GM23338 (cell line): Measurements from ENCODE around the gene ZNF12. TPM values are rescaled to one million over a fixed set of nuclear protein-coding genes. Genes with fewer than 3 reads are reported as not detected.
"Not testable (repeated sequence)": the region's sequence is repeated elsewhere in the genome, so short reads cannot be mapped to it uniquely, and the experiment has no call there.

ENCODE experiments used
- ATAC-seq: fragments of 200-7000 bp; cut with Tn5 transposase; 3 replicates; pipeline ENCODE4 v1.9.1; 2020
- DNase-seq: peaks from one replicate; pipeline ENCODE4 v3.0.0-alpha.2; 2015; ENCODE audit warnings: low spot score
- H2AFZ ChIP-seq: fragments of 200-600 bp; sonication (generic); 2 replicates; pipeline ENCODE4 v1.8.0; 2016; ENCODE audit warnings: antibody characterized with exemption, mild to moderate bottlenecking, moderate library complexity
- H3F3A ChIP-seq: fragments of 200-600 bp; sonication (generic); replicated peaks from 2 replicates; pipeline ENCODE4 v1.8.0; 2017; ENCODE audit warnings: antibody characterized with exemption, mixed run types, low read depth
- H3K27ac ChIP-seq: fragments of 200-600 bp; sonication (generic); 2 replicates; pipeline ENCODE4 v1.6.1; 2016; ENCODE audit warnings: low read depth
- H3K27me3 ChIP-seq: fragments of 200-600 bp; sonication (generic); 2 replicates; pipeline ENCODE4 v1.8.0; 2016; ENCODE audit warnings: mild to moderate bottlenecking, mixed run types, moderate library complexity; ENCODE audit not compliant: insufficient read depth
- H3K36me3 ChIP-seq: fragments of 200-600 bp; sonication (generic); 2 replicates; pipeline ENCODE4 v1.8.0; 2016; ENCODE audit warnings: mild to moderate bottlenecking; ENCODE audit not compliant: insufficient read depth
- H3K4me1 ChIP-seq: fragments of 200-600 bp; sonication (generic); 2 replicates; pipeline ENCODE4 v1.8.0; 2016; ENCODE audit warnings: mild to moderate bottlenecking, moderate library complexity; ENCODE audit not compliant: insufficient read depth
- H3K4me2 ChIP-seq: fragments of 200-600 bp; sonication (generic); 2 replicates; pipeline ENCODE4 v1.7.1; 2017; ENCODE audit warnings: mixed run types
- H3K4me3 ChIP-seq: fragments of 200-600 bp; sonication (generic); 2 replicates; pipeline ENCODE4 v1.6.1; 2016; ENCODE audit warnings: mixed run types
- H3K79me2 ChIP-seq: fragments of 200-600 bp; sonication (generic); replicated peaks from 2 replicates; pipeline ENCODE4 v1.8.0; 2017; ENCODE audit warnings: mild to moderate bottlenecking; ENCODE audit not compliant: insufficient read depth
- H3K9me2 ChIP-seq: fragments of 200-600 bp; sonication (generic); 2 replicates; pipeline ENCODE4 v1.8.0; 2017; ENCODE audit not compliant: insufficient read depth
- H4K20me1 ChIP-seq: fragments of 200-600 bp; sonication (generic); replicated peaks from 2 replicates; pipeline ENCODE4 v1.8.0; 2017; ENCODE audit warnings: mild to moderate bottlenecking; ENCODE audit not compliant: insufficient read depth
- H3K27ac Mint-ChIP-seq: 2 replicates; pipeline ENCODE4 v1.8.0; 2020; ENCODE audit warnings: inconsistent platforms, mild to moderate bottlenecking, moderate library complexity, mixed read lengths
- H3K27me3 Mint-ChIP-seq: 3 replicates; pipeline ENCODE4 v1.8.0; 2022; ENCODE audit warnings: low read depth, mild to moderate bottlenecking, moderate library complexity, mixed read lengths, inconsistent platforms; ENCODE audit not compliant: insufficient read depth, poor library complexity
- H3K36me3 Mint-ChIP-seq: 3 replicates; pipeline ENCODE4 v1.8.0; 2021; ENCODE audit warnings: low read depth, mild to moderate bottlenecking, inconsistent platforms, moderate library complexity, mixed read lengths
- H3K4me1 Mint-ChIP-seq: 3 replicates; pipeline ENCODE4 v1.8.0; 2020; ENCODE audit warnings: mild to moderate bottlenecking, inconsistent platforms, mixed read lengths
- H3K4me3 Mint-ChIP-seq: 3 replicates; pipeline ENCODE4 v1.8.0; 2021; ENCODE audit warnings: moderate library complexity, mild to moderate bottlenecking, inconsistent platforms, mixed read lengths
- H3K9me3 Mint-ChIP-seq: 3 replicates; pipeline ENCODE4 v1.8.0; 2020; ENCODE audit warnings: moderate library complexity, mild to moderate bottlenecking, inconsistent platforms, mixed read lengths
- CREB1 ChIP-seq: fragments of 250-450 bp; sonication (Bioruptor Pico); IDR thresholded peaks from 2 replicates; pipeline ENCODE4 v1.5.0; 2020; ENCODE audit warnings: low read depth, mild to moderate bottlenecking, moderate library complexity
- EZH2 ChIP-seq: fragments of 200-600 bp; sonication (generic); IDR thresholded peaks from one replicate; pipeline ENCODE4 v1.8.0; 2017; ENCODE audit warnings: antibody characterized with exemption, mild to moderate bottlenecking, low read depth; ENCODE audit not compliant: unreplicated experiment
- EZH2phosphoT487 ChIP-seq: fragments of 200-600 bp; sonication (generic); IDR thresholded peaks from one replicate; pipeline ENCODE4 v1.8.1; 2018; ENCODE audit warnings: antibody characterized with exemption; ENCODE audit not compliant: unreplicated experiment
- JUNB ChIP-seq: IDR thresholded peaks from one replicate; pipeline ENCODE4 v1.6.1; 2016; ENCODE audit warnings: antibody characterized with exemption; ENCODE audit not compliant: unreplicated experiment
- POLR2AphosphoS5 ChIP-seq: IDR thresholded peaks from 2 replicates; pipeline ENCODE4 v1.6.1; 2016; ENCODE audit warnings: antibody characterized with exemption, low read depth
- STAT1 ChIP-seq: IDR thresholded peaks from one replicate; pipeline ENCODE4 v1.6.1; 2016; ENCODE audit warnings: antibody characterized with exemption; ENCODE audit not compliant: unreplicated experiment
- ZNF114 ChIP-seq: fragments of 250-450 bp; sonication (Bioruptor Pico); IDR thresholded peaks from 2 replicates; pipeline ENCODE4 v1.5.0; 2020; ENCODE audit warnings: mild to moderate bottlenecking, moderate library complexity
- ZNF331 ChIP-seq: fragments of 250-450 bp; sonication (Bioruptor Pico); IDR thresholded peaks from 2 replicates; pipeline ENCODE4 v1.5.0; 2020; ENCODE audit warnings: low read depth, mild to moderate bottlenecking, moderate library complexity
- long read RNA-seq: library from polyadenylated mRNA; unstranded; transcript quantifications from one replicate; pipeline ENCODE4 v2.0.0, GENCODE V29; 2020; ENCODE audit not compliant: unreplicated experiment
- polyA plus RNA-seq: library from polyadenylated mRNA; unstranded; fragments of >200 nt; fragmentation: Nextera tagmentation; extraction: Ambion mirVana; gene quantifications from 2 replicates; pipeline ENCODE4 v1.2.1, GENCODE V29; 2016
- total RNA-seq: library from RNA; depleted of rRNA; stranded (reverse); fragments of >200 nt; shearing (Covaris generic); gene quantifications from 2 replicates; pipeline ENCODE4 v1.2.3, GENCODE V29; 2014; rRNA removed
- TF ChIP-seq, protein P1 (sequence below): IDR thresholded peaks from 2 replicates; pipeline ENCODE4 v1.6.1; 2016; ENCODE audit warnings: antibody characterized with exemption
- TF ChIP-seq, protein P2 (sequence below): fragments of 250-450 bp; sonication (Bioruptor Pico); IDR thresholded peaks from 2 replicates; pipeline ENCODE4 v1.5.0; 2020; ENCODE audit warnings: mild to moderate bottlenecking, moderate library complexity

ZNF12 gene
- total RNA-seq (16.9 and 17.8 TPM in 2 replicates), polyA plus RNA-seq (8.5 and 9.6 TPM in 2 replicates)
- long read RNA-seq, partial matches to known transcripts: 0 of 2 reads
- long read RNA-seq, other reads (novel, unspliced or antisense): 2 of 2 reads

DNA sequence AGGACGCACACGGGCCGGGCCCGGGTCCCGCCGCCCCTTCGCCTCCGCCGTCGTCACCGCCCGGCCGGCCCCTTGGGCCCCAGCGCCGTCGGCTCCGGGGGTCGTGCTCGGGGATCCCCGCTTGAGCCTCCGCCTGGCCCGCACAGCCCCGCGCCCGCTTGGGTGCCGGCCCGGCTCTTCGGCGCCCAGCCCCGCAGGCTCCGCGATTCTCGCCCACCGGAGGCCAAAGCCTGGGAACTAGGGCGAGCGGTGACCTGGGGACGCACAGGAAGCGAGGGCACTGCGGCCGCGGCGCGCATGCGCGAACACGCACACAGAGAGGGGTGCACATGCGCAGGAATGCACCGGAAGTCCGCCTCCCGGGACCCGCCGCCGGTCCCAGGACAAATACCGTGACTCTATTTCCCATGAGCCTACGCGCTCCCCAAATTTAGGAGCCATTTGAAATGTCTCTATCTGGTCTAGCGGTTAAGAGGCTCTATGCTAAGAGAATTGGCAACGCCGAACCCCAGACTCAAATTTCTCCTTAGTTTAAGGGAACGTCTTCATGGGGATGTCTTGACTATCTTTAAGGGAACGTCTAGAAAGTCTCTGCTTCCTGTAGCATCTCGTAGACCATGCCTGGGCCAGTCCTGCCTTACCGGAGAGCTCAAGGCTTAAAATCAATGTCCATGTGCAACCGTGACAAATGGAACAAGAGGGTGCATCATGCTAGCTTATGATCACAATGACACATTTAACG, at the start of gene ZNF12:
TSS of gene ZNF12 (minus strand) at position 282 of the 742 bp plus-strand sequence. CDS start 1,774 bp downstream, outside the sequence.
- H3K4me1 Mint-ChIP-seq: peaks cover 10% of the 10 kb centered on the region
- 0 out of 2 replicates have a peak, but pooled peaks cover 2% of the 10 kb centered on the region for H3F3A ChIP-seq
- peak within 1 kb of the TSS; percentile 81 for H3K27ac Mint-ChIP-seq
- peak within 1 kb of the TSS; percentile 81; the same call in 1 of the 2 replicates for H3K27ac ChIP-seq
- ATAC-seq: peak; percentile 95
- peak within 1 kb of the TSS; percentile 85 for H3K4me3 Mint-ChIP-seq
- H3K9me2 ChIP-seq: peaks cover 24% of the 10 kb centered on the region
- H3K27me3 ChIP-seq: no peaks in the 10 kb centered on the region
- peaks cover 6% of the 10 kb centered on the region; the same call in 1 of the 2 replicates for H3K36me3 ChIP-seq
- H3K4me2 ChIP-seq: peak within 1 kb of the TSS; percentile 98
- H3K36me3 Mint-ChIP-seq: peaks cover 40% of the 10 kb centered on the region
- peaks cover 4% of the 10 kb centered on the region; the same call in 1 of the 2 replicates for H4K20me1 ChIP-seq
- peak within 1 kb of the TSS; percentile 92 for H2AFZ ChIP-seq
- peak; percentile 97 for DNase-seq
- TF ChIP-seq ZNF331 (CRISPR knock-in tag) (no peak), JUNB (peak; percentile 67), CREB1 (CRISPR knock-in tag) (no peak; the same call in 1 of the 2 replicates), EZH2 (no peak), POLR2AphosphoS5 (peak; percentile 90), STAT1 (no peak), EZH2phosphoT487 (no peak), ZNF114 (CRISPR knock-in tag) (no peak)
- TF ChIP-seq, protein P1, sequence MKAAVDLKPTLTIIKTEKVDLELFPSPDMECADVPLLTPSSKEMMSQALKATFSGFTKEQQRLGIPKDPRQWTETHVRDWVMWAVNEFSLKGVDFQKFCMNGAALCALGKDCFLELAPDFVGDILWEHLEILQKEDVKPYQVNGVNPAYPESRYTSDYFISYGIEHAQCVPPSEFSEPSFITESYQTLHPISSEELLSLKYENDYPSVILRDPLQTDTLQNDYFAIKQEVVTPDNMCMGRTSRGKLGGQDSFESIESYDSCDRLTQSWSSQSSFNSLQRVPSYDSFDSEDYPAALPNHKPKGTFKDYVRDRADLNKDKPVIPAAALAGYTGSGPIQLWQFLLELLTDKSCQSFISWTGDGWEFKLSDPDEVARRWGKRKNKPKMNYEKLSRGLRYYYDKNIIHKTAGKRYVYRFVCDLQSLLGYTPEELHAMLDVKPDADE: peak; percentile 58; the same call in 1 of the 2 replicates
- TF ChIP-seq, protein P2, sequence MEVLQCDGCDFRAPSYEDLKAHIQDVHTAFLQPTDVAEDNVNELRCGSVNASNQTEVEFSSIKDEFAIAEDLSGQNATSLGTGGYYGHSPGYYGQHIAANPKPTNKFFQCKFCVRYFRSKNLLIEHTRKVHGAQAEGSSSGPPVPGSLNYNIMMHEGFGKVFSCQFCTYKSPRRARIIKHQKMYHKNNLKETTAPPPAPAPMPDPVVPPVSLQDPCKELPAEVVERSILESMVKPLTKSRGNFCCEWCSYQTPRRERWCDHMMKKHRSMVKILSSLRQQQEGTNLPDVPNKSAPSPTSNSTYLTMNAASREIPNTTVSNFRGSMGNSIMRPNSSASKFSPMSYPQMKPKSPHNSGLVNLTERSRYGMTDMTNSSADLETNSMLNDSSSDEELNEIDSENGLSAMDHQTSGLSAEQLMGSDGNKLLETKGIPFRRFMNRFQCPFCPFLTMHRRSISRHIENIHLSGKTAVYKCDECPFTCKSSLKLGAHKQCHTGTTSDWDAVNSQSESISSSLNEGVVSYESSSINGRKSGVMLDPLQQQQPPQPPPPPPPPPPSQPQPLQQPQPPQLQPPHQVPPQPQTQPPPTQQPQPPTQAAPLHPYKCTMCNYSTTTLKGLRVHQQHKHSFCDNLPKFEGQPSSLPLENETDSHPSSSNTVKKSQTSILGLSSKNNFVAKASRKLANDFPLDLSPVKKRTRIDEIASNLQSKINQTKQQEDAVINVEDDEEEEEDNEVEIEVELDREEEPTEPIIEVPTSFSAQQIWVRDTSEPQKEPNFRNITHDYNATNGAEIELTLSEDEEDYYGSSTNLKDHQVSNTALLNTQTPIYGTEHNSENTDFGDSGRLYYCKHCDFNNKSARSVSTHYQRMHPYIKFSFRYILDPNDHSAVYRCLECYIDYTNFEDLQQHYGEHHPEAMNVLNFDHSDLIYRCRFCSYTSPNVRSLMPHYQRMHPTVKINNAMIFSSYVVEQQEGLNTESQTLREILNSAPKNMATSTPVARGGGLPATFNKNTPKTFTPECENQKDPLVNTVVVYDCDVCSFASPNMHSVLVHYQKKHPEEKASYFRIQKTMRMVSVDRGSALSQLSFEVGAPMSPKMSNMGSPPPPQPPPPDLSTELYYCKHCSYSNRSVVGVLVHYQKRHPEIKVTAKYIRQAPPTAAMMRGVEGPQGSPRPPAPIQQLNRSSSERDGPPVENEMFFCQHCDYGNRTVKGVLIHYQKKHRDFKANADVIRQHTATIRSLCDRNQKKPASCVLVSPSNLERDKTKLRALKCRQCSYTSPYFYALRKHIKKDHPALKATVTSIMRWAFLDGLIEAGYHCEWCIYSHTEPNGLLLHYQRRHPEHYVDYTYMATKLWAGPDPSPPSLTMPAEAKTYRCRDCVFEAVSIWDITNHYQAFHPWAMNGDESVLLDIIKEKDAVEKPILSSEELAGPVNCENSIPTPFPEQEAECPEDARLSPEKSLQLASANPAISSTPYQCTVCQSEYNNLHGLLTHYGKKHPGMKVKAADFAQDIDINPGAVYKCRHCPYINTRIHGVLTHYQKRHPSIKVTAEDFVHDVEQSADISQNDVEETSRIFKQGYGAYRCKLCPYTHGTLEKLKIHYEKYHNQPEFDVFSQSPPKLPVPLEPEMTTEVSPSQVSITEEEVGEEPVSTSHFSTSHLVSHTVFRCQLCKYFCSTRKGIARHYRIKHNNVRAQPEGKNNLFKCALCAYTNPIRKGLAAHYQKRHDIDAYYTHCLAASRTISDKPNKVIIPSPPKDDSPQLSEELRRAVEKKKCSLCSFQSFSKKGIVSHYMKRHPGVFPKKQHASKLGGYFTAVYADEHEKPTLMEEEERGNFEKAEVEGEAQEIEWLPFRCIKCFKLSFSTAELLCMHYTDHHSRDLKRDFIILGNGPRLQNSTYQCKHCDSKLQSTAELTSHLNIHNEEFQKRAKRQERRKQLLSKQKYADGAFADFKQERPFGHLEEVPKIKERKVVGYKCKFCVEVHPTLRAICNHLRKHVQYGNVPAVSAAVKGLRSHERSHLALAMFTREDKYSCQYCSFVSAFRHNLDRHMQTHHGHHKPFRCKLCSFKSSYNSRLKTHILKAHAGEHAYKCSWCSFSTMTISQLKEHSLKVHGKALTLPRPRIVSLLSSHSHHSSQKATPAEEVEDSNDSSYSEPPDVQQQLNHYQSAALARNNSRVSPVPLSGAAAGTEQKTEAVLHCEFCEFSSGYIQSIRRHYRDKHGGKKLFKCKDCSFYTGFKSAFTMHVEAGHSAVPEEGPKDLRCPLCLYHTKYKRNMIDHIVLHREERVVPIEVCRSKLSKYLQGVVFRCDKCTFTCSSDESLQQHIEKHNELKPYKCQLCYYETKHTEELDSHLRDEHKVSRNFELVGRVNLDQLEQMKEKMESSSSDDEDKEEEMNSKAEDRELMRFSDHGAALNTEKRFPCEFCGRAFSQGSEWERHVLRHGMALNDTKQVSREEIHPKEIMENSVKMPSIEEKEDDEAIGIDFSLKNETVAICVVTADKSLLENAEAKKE (CRISPR knock-in tag): no peak
- peaks cover 11% of the 10 kb centered on the region; the same call in 1 of the 2 replicates for H3K4me1 ChIP-seq
- H3K79me2 ChIP-seq: peaks cover 37% of the 10 kb centered on the region
- peak within 1 kb of the TSS; percentile 85 for H3K4me3 ChIP-seq
- peaks cover 54% of the 10 kb centered on the region for H3K9me3 Mint-ChIP-seq
- peaks cover 15% of the 10 kb centered on the region for H3K27me3 Mint-ChIP-seq

DNA sequence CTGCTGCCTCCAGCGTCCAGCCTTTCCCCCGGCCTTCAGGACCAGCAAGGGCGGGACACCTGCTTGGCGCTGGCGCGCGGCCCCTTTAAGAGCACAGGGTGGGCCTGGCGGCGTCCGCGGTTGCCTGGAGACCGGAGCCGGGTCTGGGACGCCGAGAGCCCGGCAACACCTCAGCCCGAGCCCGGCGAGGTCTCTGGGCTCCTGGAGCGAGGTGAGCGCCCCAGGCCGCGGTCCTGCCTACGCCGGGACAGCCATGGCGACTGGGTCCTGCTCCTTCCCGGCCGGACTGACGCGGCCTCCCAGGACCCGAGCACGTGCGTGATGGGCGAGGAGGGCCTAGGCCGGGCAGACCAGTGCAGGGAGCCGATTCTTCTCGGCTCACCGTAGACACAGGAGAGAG, 47.2 kb upstream of the ZNF12 start, which contains the start of gene RSPH10B2:
TSS of gene RSPH10B2 (plus strand) at position 140 of the 400 bp plus-strand sequence. CDS start 3,575 bp downstream, outside the sequence.
- not testable (repeated sequence) for H3K9me3 Mint-ChIP-seq, H2AFZ ChIP-seq, H3K79me2 ChIP-seq, H3K9me2 ChIP-seq, H3F3A ChIP-seq, H3K4me1 Mint-ChIP-seq, H3K27ac Mint-ChIP-seq, H3K36me3 ChIP-seq, H3K27me3 Mint-ChIP-seq, H3K36me3 Mint-ChIP-seq, H3K27me3 ChIP-seq, H3K4me3 Mint-ChIP-seq, H4K20me1 ChIP-seq, H3K4me1 ChIP-seq, H3K27ac ChIP-seq
- Histone ChIP-seq H3K4me3 (peak within 1 kb of the TSS; percentile 56), H3K4me2 (peak within 1 kb of the TSS; percentile 74)
- DNase-seq: peak; percentile 37
- ATAC-seq: peak; percentile 97
